Ishikawa (cell line): ENCODE results near the gene IFNL4.

Source experiments
- CREB1 ChIP-seq: IDR thresholded peaks from 2 replicates; pipeline ENCODE4 v1.6.1; 2012; ENCODE audit warnings: low read depth
- EP300 ChIP-seq: IDR thresholded peaks from 2 replicates; pipeline ENCODE4 v1.6.1; 2012; ENCODE audit warnings: borderline replicate concordance
- RAD21 ChIP-seq: IDR thresholded peaks from 2 replicates; pipeline ENCODE4 v1.6.1; 2012; ENCODE audit warnings: low read depth
- TEAD4 ChIP-seq: IDR thresholded peaks from 2 replicates; pipeline ENCODE4 v1.6.1; 2012

GRCh38 chr19:39276740-39277139 lies 28.1 kb upstream of the IFNL4 start:
- TF ChIP-seq CREB1 (no peak), RAD21 (no peak), EP300 (no peak), TEAD4 (no peak)
